A673 (cell line): ENCODE results near the gene DNASE1. TPM values are rescaled to one million over a fixed set of nuclear protein-coding genes. Genes with fewer than 3 reads are reported as not detected.

Experiments
- BruUV-seq: library from RNA; stranded (reverse); fragments of 400-500 nt; replicated peaks from 2 replicates; lab custom pipeline; 2021; lab: Mats Ljungman, UMichigan
- CTCF ChIA-PET: fragments of 300-600 bp; sonication (Branson Sonifier 250); formaldehyde crosslinking; loops from one replicate; lab custom pipeline; 2022; ENCODE audit warnings: antibody characterized with exemption; lab: Charles Lee
- POLR2A ChIA-PET: fragments of 300-600 bp; sonication (Branson Sonifier 250); formaldehyde crosslinking; loops from one replicate; lab custom pipeline; 2022; ENCODE audit warnings: antibody characterized with exemption; ENCODE audit not compliant: low non-redundant PET; lab: Charles Lee
- DNase-seq: peaks from one replicate; pipeline ENCODE4 v3.0.0-alpha.2; 2015; ENCODE audit warnings: low spot score
- H3K27ac ChIP-seq: fragments of 200-600 bp; sonication (generic); 2 replicates; pipeline ENCODE4 v1.5.1; 2016; ENCODE audit warnings: mixed run types, low read depth, mild to moderate bottlenecking, mixed read lengths, antibody characterized with exemption, low read length; ENCODE audit not compliant: poor library complexity, severe bottlenecking
- H3K27me3 ChIP-seq: fragments of 200-600 bp; sonication (generic); replicated peaks from 2 replicates; pipeline ENCODE4 v1.6.1; 2017; ENCODE audit warnings: mixed run types, low read depth, mild to moderate bottlenecking, mixed read lengths, antibody characterized with exemption, low read length; ENCODE audit not compliant: insufficient read depth, poor library complexity
- H3K36me3 ChIP-seq: fragments of 200-600 bp; sonication (generic); 2 replicates; pipeline ENCODE4 v1.6.1; 2016; ENCODE audit warnings: mixed run types, mild to moderate bottlenecking, mixed read lengths, antibody characterized with exemption, low read length; ENCODE audit not compliant: insufficient read depth, poor library complexity, severe bottlenecking
- H3K4me1 ChIP-seq: fragments of 200-600 bp; sonication (generic); 2 replicates; pipeline ENCODE4 v1.6.1; 2017; ENCODE audit warnings: mixed run types, mild to moderate bottlenecking, mixed read lengths, antibody characterized with exemption, low read length; ENCODE audit not compliant: insufficient read depth, poor library complexity, severe bottlenecking
- H3K4me3 ChIP-seq: fragments of 200-600 bp; sonication (generic); 2 replicates; pipeline ENCODE4 v1.5.1; 2016; ENCODE audit warnings: low read depth, mixed run types, mild to moderate bottlenecking, mixed read lengths, low read length; ENCODE audit not compliant: poor library complexity, severe bottlenecking
- H3K9me3 ChIP-seq: fragments of 200-600 bp; sonication (generic); 2 replicates; pipeline ENCODE4 v1.6.1; 2016; ENCODE audit warnings: mixed run types, low read depth, mild to moderate bottlenecking, mixed read lengths, antibody characterized with exemption, low read length; ENCODE audit not compliant: poor library complexity, severe bottlenecking
- CTCF ChIP-seq: fragments of 300-800, 200-600 bp; sonication (generic); conservative IDR thresholded peaks from 2 replicates; pipeline ENCODE4 v1.5.1; 2017; ENCODE audit warnings: low read depth, mild to moderate bottlenecking, antibody characterized with exemption, low read length, moderate library complexity, mixed read lengths
- EZH2 ChIP-seq: fragments of 200-600 bp; sonication (generic); IDR thresholded peaks from 2 replicates; pipeline ENCODE4 v1.6.1; 2017; ENCODE audit warnings: borderline replicate concordance, low read depth, mild to moderate bottlenecking, mixed read lengths, antibody characterized with exemption, low read length; ENCODE audit not compliant: poor library complexity, severe bottlenecking
- intact Hi-C: fragments of 100-400 bp; cut with micrococcal nuclease; formaldehyde crosslinking; loops from one replicate; pipeline ENCODE4 v1.10.0; 2022; ENCODE audit not compliant: unreplicated experiment
- total RNA-seq: library from RNA; stranded (reverse); gene quantifications from 2 replicates; pipeline ENCODE4 v1.2.3, GENCODE V29; 2021

Gene DNASE1
- total RNA-seq, 1 experiment from 2014 or later = 17.9 TPM

- BruUV-seq = no TSS peak
- no peak for DNase-seq
Measured at GRCh38 chr16:3698941-3699340, 44.5 kb downstream of the DNASE1 start.

GRCh38 chr16:3701531-3701930, 47.0 kb downstream of the DNASE1 start:
- no peak for TF ChIP-seq EZH2
- intact Hi-C loops = no loop called here
- no TSS peak for BruUV-seq
- ChIA-PET CTCF (interaction anchor here (1.3 kb wide), 1 partner anchor 11 kb away, joined by 6 read pairs; no protein-coding TSS in a partner anchor), POLR2A (no interaction called here)
- H3K9me3 ChIP-seq = no peaks in the 10 kb centered on the region
- H3K27ac ChIP-seq = no peak overlapping the region
- H3K36me3 ChIP-seq = no peaks in the 10 kb centered on the region
- no peaks in the 10 kb centered on the region for H3K27me3 ChIP-seq
- H3K4me3 ChIP-seq = no peak overlapping the region
- DNase-seq = no peak
- no peaks in the 10 kb centered on the region for H3K4me1 ChIP-seq

More at GRCh38 chr16:3698941-3699340, 44.5 kb downstream of the DNASE1 start:
- H3K9me3 ChIP-seq = no peaks in the 10 kb centered on the region
- H3K4me1 ChIP-seq = no peaks in the 10 kb centered on the region
- H3K27ac ChIP-seq = no peak overlapping the region
- CTCF ChIA-PET = no interaction called here
- H3K36me3 ChIP-seq = peaks cover 8% of the 10 kb centered on the region
- intact Hi-C loops = loop anchor here (10.0 kb wide), 2 partner anchors 176 to 556 kb away; no protein-coding TSS in a partner anchor
- H3K27me3 ChIP-seq = no peaks in the 10 kb centered on the region
- TF ChIP-seq CTCF = no peak
- no peak for TF ChIP-seq EZH2
- POLR2A ChIA-PET = interaction anchor here (0.6 kb wide), 1 partner anchor 771 kb away, joined by 6 read pairs; no protein-coding TSS in a partner anchor
- no peak overlapping the region for H3K4me3 ChIP-seq

GRCh38 chr16:3702082-3702481, 47.6 kb downstream of the DNASE1 start:
- no peaks in the 10 kb centered on the region for H3K27me3 ChIP-seq
- no TSS peak for BruUV-seq
- intact Hi-C loops = no loop called here
- CTCF ChIA-PET = interaction anchor here (0.7 to 1.3 kb wide), 2 partner anchors 12 kb away, joined by 4 to 6 read pairs; no protein-coding TSS in a partner anchor
- no peaks in the 10 kb centered on the region for H3K36me3 ChIP-seq
- TF ChIP-seq EZH2 (no peak), CTCF (no peak)
- H3K9me3 ChIP-seq = no peaks in the 10 kb centered on the region
- DNase-seq = no peak
- H3K4me3 ChIP-seq = no peak overlapping the region
- no peaks in the 10 kb centered on the region for H3K4me1 ChIP-seq
- H3K27ac ChIP-seq = no peak overlapping the region
- POLR2A ChIA-PET = no interaction called here
